H1 (cell line): ENCODE data around the gene ISG15. TPM values are rescaled to one million over a fixed set of nuclear protein-coding genes. Genes with fewer than 3 reads are reported as not detected.

Source experiments
- KDM4A ChIP-seq: IDR thresholded peaks from one replicate; pipeline ENCODE4 v1.7.1; 2012; ENCODE audit warnings: low read depth, mild to moderate bottlenecking, moderate library complexity, low read length, inconsistent platforms; ENCODE audit not compliant: severe bottlenecking
- TEAD4 ChIP-seq: IDR thresholded peaks from 2 replicates; pipeline ENCODE4 v1.6.1; 2012; ENCODE audit warnings: low read depth, low read length, inconsistent platforms, mixed read lengths
- polyA plus RNA-seq, 7 experiments: library from polyadenylated mRNA; depleted of rRNA in 3 of 7; stranded (reverse) in 5 of 7; unstranded in 2 of 7; fragments of >200 nt in 5 of 7; fragments of 200-250 nt in 2 of 7; gene quantifications; 1 replicate in 5 of 7; 2 replicates in 1 of 7; 4 replicates in 1 of 7; pipeline versions ENCODE4 v1.2.1 to v1.2.3, GENCODE V29; 2011 to 2013; ENCODE audit warnings: missing spikeins in 2 of 7, mixed read lengths in 2 of 7
- total RNA-seq: library from RNA; stranded (reverse); fragmentation: NEBNext Ultra II Directional; extraction: Animal tissue kit (Norgen Biotek cat#: 25700); gene quantifications from 2 replicates; pipeline ENCODE4 v1.2.1, GENCODE V29; 2021
- TF ChIP-seq, protein P1 (sequence below): fragments of 300-600 bp; sonication (generic); IDR thresholded peaks from 2 replicates; pipeline ENCODE4 v1.7.1; 2012; ENCODE audit warnings: low read length, moderate library complexity, mild to moderate bottlenecking, inconsistent platforms; ENCODE audit not compliant: insufficient replicate concordance

The ISG15 gene
- total and polyA plus RNA-seq, 2 of the 8 experiments (the other 6 are each of a cell fraction or from before 2014, with no cell fraction given): 29.3 to 121 TPM

DNA sequence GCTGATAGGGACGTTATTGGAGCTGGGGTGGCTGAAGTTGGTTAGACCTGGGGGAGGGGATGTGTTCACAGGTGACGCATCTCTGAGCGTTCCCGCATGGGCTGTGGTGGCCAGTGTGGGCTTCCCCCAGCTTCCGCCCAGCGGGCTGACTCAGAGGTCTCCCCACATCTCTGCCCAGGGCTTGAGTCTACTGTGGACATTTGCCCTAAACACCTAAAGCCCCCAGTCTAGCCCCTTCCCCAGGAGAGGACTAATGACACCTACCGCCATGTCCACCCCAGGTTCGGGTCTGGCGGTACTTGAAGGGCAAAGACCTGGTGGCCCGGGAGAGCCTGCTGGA is 8.6 kb downstream of the ISG15 start (continued):
- TF ChIP-seq, protein P1, sequence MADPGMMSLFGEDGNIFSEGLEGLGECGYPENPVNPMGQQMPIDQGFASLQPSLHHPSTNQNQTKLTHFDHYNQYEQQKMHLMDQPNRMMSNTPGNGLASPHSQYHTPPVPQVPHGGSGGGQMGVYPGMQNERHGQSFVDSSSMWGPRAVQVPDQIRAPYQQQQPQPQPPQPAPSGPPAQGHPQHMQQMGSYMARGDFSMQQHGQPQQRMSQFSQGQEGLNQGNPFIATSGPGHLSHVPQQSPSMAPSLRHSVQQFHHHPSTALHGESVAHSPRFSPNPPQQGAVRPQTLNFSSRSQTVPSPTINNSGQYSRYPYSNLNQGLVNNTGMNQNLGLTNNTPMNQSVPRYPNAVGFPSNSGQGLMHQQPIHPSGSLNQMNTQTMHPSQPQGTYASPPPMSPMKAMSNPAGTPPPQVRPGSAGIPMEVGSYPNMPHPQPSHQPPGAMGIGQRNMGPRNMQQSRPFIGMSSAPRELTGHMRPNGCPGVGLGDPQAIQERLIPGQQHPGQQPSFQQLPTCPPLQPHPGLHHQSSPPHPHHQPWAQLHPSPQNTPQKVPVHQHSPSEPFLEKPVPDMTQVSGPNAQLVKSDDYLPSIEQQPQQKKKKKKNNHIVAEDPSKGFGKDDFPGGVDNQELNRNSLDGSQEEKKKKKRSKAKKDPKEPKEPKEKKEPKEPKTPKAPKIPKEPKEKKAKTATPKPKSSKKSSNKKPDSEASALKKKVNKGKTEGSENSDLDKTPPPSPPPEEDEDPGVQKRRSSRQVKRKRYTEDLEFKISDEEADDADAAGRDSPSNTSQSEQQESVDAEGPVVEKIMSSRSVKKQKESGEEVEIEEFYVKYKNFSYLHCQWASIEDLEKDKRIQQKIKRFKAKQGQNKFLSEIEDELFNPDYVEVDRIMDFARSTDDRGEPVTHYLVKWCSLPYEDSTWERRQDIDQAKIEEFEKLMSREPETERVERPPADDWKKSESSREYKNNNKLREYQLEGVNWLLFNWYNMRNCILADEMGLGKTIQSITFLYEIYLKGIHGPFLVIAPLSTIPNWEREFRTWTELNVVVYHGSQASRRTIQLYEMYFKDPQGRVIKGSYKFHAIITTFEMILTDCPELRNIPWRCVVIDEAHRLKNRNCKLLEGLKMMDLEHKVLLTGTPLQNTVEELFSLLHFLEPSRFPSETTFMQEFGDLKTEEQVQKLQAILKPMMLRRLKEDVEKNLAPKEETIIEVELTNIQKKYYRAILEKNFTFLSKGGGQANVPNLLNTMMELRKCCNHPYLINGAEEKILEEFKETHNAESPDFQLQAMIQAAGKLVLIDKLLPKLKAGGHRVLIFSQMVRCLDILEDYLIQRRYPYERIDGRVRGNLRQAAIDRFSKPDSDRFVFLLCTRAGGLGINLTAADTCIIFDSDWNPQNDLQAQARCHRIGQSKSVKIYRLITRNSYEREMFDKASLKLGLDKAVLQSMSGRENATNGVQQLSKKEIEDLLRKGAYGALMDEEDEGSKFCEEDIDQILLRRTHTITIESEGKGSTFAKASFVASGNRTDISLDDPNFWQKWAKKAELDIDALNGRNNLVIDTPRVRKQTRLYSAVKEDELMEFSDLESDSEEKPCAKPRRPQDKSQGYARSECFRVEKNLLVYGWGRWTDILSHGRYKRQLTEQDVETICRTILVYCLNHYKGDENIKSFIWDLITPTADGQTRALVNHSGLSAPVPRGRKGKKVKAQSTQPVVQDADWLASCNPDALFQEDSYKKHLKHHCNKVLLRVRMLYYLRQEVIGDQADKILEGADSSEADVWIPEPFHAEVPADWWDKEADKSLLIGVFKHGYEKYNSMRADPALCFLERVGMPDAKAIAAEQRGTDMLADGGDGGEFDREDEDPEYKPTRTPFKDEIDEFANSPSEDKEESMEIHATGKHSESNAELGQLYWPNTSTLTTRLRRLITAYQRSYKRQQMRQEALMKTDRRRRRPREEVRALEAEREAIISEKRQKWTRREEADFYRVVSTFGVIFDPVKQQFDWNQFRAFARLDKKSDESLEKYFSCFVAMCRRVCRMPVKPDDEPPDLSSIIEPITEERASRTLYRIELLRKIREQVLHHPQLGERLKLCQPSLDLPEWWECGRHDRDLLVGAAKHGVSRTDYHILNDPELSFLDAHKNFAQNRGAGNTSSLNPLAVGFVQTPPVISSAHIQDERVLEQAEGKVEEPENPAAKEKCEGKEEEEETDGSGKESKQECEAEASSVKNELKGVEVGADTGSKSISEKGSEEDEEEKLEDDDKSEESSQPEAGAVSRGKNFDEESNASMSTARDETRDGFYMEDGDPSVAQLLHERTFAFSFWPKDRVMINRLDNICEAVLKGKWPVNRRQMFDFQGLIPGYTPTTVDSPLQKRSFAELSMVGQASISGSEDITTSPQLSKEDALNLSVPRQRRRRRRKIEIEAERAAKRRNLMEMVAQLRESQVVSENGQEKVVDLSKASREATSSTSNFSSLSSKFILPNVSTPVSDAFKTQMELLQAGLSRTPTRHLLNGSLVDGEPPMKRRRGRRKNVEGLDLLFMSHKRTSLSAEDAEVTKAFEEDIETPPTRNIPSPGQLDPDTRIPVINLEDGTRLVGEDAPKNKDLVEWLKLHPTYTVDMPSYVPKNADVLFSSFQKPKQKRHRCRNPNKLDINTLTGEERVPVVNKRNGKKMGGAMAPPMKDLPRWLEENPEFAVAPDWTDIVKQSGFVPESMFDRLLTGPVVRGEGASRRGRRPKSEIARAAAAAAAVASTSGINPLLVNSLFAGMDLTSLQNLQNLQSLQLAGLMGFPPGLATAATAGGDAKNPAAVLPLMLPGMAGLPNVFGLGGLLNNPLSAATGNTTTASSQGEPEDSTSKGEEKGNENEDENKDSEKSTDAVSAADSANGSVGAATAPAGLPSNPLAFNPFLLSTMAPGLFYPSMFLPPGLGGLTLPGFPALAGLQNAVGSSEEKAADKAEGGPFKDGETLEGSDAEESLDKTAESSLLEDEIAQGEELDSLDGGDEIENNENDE: no peak
- TF ChIP-seq TEAD4 (no peak), KDM4A (no peak)
